Measurements from ENCODE around the gene OTOP2. TPM values are rescaled to one million over a fixed set of nuclear protein-coding genes. Genes with fewer than 3 reads are reported as not detected.

Gene OTOP2
- total RNA-seq, 1 experiment from 2014 or later, result not detected

DNA sequence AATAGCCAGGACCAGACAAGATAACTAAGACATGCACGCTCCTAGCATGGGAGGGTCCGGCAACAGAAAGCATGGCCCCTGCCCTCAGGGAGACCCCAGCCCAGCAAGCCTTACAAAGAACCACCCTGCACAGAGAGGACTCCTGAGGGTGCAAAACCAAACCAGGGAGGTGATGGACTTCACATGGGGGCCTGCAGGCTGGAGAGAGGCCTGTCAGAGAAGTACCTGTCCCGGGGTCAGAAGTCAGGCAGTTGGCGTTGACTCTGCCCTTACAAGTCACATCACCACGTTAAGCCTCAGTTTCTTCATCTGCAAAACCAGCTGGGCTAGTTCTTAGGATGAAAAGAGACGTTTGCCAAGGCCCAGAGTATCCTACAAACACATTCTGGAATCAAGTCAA lies 4.7 kb downstream of the OTOP2 start:
- peaks cover 91% of the 10 kb centered on the region for H3K27me3 Mint-ChIP-seq (ENCODE audit: low read depth)
- ChIA-PET CTCF (interaction anchor here (1.1 to 1.8 kb wide), 2 partner anchors 29 to 32 kb away, joined by 3 to 9 read pairs; no protein-coding TSS in a partner anchor), POLR2A (no interaction called here)
- no peak overlapping the region for H3K4me3 Mint-ChIP-seq
- no peaks in the 10 kb centered on the region for H3K9me3 Mint-ChIP-seq
- H3K4me1 Mint-ChIP-seq, result no peaks in the 10 kb centered on the region; the same call in 1 of the 2 replicates
- no peak for ATAC-seq
- peak; percentile 6 for DNase-seq (ENCODE audit: low spot score)
- no peak overlapping the region for H3K27ac Mint-ChIP-seq
- no peaks in the 10 kb centered on the region for H3K36me3 Mint-ChIP-seq
- TF ChIP-seq, protein P1, sequence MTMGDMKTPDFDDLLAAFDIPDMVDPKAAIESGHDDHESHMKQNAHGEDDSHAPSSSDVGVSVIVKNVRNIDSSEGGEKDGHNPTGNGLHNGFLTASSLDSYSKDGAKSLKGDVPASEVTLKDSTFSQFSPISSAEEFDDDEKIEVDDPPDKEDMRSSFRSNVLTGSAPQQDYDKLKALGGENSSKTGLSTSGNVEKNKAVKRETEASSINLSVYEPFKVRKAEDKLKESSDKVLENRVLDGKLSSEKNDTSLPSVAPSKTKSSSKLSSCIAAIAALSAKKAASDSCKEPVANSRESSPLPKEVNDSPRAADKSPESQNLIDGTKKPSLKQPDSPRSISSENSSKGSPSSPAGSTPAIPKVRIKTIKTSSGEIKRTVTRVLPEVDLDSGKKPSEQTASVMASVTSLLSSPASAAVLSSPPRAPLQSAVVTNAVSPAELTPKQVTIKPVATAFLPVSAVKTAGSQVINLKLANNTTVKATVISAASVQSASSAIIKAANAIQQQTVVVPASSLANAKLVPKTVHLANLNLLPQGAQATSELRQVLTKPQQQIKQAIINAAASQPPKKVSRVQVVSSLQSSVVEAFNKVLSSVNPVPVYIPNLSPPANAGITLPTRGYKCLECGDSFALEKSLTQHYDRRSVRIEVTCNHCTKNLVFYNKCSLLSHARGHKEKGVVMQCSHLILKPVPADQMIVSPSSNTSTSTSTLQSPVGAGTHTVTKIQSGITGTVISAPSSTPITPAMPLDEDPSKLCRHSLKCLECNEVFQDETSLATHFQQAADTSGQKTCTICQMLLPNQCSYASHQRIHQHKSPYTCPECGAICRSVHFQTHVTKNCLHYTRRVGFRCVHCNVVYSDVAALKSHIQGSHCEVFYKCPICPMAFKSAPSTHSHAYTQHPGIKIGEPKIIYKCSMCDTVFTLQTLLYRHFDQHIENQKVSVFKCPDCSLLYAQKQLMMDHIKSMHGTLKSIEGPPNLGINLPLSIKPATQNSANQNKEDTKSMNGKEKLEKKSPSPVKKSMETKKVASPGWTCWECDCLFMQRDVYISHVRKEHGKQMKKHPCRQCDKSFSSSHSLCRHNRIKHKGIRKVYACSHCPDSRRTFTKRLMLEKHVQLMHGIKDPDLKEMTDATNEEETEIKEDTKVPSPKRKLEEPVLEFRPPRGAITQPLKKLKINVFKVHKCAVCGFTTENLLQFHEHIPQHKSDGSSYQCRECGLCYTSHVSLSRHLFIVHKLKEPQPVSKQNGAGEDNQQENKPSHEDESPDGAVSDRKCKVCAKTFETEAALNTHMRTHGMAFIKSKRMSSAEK (CRISPR knock-in tag; IDR thresholded peaks at IDR 0.05; ENCODE audit: borderline replicate concordance), result no peak
- TF ChIP-seq ETV6 (CRISPR knock-in tag; IDR thresholded peaks at IDR 0.05), result no peak
- no peak for TF ChIP-seq TEAD1 (CRISPR knock-in tag; IDR thresholded peaks at IDR 0.05)
- TF ChIP-seq USF2 (CRISPR knock-in tag; IDR thresholded peaks at IDR 0.05), result no peak
- TF ChIP-seq, protein P2, sequence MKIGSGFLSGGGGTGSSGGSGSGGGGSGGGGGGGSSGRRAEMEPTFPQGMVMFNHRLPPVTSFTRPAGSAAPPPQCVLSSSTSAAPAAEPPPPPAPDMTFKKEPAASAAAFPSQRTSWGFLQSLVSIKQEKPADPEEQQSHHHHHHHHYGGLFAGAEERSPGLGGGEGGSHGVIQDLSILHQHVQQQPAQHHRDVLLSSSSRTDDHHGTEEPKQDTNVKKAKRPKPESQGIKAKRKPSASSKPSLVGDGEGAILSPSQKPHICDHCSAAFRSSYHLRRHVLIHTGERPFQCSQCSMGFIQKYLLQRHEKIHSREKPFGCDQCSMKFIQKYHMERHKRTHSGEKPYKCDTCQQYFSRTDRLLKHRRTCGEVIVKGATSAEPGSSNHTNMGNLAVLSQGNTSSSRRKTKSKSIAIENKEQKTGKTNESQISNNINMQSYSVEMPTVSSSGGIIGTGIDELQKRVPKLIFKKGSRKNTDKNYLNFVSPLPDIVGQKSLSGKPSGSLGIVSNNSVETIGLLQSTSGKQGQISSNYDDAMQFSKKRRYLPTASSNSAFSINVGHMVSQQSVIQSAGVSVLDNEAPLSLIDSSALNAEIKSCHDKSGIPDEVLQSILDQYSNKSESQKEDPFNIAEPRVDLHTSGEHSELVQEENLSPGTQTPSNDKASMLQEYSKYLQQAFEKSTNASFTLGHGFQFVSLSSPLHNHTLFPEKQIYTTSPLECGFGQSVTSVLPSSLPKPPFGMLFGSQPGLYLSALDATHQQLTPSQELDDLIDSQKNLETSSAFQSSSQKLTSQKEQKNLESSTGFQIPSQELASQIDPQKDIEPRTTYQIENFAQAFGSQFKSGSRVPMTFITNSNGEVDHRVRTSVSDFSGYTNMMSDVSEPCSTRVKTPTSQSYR (CRISPR knock-in tag; IDR thresholded peaks at IDR 0.05), result no peak
- no peak for TF ChIP-seq TCF7 (CRISPR knock-in tag; IDR thresholded peaks at IDR 0.05; ENCODE audit: low read depth)
- no peak for TF ChIP-seq FOXP4 (CRISPR knock-in tag; IDR thresholded peaks at IDR 0.05)
- TF ChIP-seq ELF4 (CRISPR knock-in tag; IDR thresholded peaks at IDR 0.05; ENCODE audit: low read depth), result no peak
- TF ChIP-seq USF1 (CRISPR knock-in tag; IDR thresholded peaks at IDR 0.05), result no peak
- no peak for TF ChIP-seq FOXJ3 (CRISPR knock-in tag; IDR thresholded peaks at IDR 0.05; ENCODE audit: borderline replicate concordance)

DNA sequence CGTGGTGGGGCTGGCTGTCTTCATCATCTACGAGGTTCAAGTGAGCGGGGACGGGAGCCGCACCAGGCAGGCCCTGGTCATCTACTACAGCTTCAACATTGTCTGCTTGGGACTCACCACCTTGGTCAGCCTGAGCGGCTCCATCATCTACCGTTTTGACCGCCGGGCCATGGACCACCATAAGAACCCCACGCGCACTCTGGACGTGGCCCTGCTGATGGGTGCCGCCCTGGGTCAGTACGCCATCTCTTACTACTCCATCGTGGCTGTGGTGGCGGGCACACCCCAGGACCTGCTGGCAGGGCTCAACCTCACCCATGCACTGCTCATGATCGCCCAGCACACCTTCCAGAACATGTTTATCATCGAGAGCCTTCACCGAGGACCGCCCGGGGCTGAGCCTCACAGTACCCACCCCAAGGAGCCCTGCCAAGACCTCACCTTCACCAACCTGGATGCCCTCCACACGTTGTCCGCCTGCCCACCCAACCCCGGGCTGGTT lies 6.5 kb downstream of the OTOP2 start:
- H3K4me3 Mint-ChIP-seq, result no peak overlapping the region
- ChIA-PET CTCF (interaction anchor here (1.1 kb wide), 1 partner anchor 27 kb away, joined by 3 read pairs; no protein-coding TSS in a partner anchor), POLR2A (no interaction called here)
- ATAC-seq, result no peak
- DNase-seq (ENCODE audit: low spot score), result peak; percentile 6
- H3K9me3 Mint-ChIP-seq, result no peaks in the 10 kb centered on the region
- no peaks in the 10 kb centered on the region for H3K36me3 Mint-ChIP-seq
- H3K27ac Mint-ChIP-seq, result no peak overlapping the region
- H3K27me3 Mint-ChIP-seq (ENCODE audit: low read depth), result peaks cover 91% of the 10 kb centered on the region
- H3K4me1 Mint-ChIP-seq, result no peaks in the 10 kb centered on the region; the same call in 1 of the 2 replicates
- TF ChIP-seq ZNF219 (CRISPR knock-in tag; IDR thresholded peaks at IDR 0.05; ENCODE audit: borderline replicate concordance), result no peak
- no peak for TF ChIP-seq MXD4 (CRISPR knock-in tag; IDR thresholded peaks at IDR 0.05; ENCODE audit: borderline replicate concordance)
- TF ChIP-seq FOXP4 (CRISPR knock-in tag; IDR thresholded peaks at IDR 0.05), result no peak
- no peak for TF ChIP-seq ERG (CRISPR knock-in tag; IDR thresholded peaks at IDR 0.05)
- TF ChIP-seq IRF2 (CRISPR knock-in tag; IDR thresholded peaks at IDR 0.05; ENCODE audit: borderline replicate concordance, low read depth), result no peak
- no peak for TF ChIP-seq STAT6 (CRISPR knock-in tag; conservative IDR thresholded peaks at IDR 0.05; ENCODE audit: low read depth)
